Spinal cord (tissue), 10 donors: Measurements from ENCODE around the gene SPNS3. TPM values are rescaled to one million over a fixed set of nuclear protein-coding genes. Genes with fewer than 3 reads are reported as not detected.

Source experiments
- DNase-seq, 6 donors: peaks; one replicate each; pipeline versions ENCODE4 v3.0.0 to v3.0.0-alpha.2; 2013 to 2015; ENCODE audit warnings: low spot score in 6 of 6, low read depth in 4 of 6
- H3K27ac ChIP-seq: one replicate; pipeline ENCODE4 v1.5.1; 2013; ENCODE audit warnings: low read depth, low read length, control low read depth
- H3K27me3 ChIP-seq: one replicate; pipeline ENCODE4 v1.6.1; 2013; ENCODE audit warnings: low read length; ENCODE audit not compliant: control insufficient read depth, insufficient read depth
- H3K36me3 ChIP-seq: one replicate; pipeline ENCODE4 v1.6.1; 2013; ENCODE audit warnings: low read length; ENCODE audit not compliant: control insufficient read depth, insufficient read depth
- H3K4me1 ChIP-seq: one replicate; pipeline ENCODE4 v1.6.1; 2013; ENCODE audit warnings: low read length; ENCODE audit not compliant: control insufficient read depth, insufficient read depth
- H3K4me3 ChIP-seq: one replicate; pipeline ENCODE4 v1.5.1; 2013; ENCODE audit warnings: low read depth, low read length, control low read depth
- H3K9me3 ChIP-seq: one replicate; pipeline ENCODE4 v1.6.1; 2013; ENCODE audit warnings: low read length; ENCODE audit not compliant: control insufficient read depth, insufficient read depth
- WGBS: methylation state at CpG from one replicate; pipeline ENCODE4 v1.1.5; 2013; ENCODE audit warnings: missing lambda C conversion rate; ENCODE audit not compliant: insufficient coverage; 5-methylcytosine and 5-hydroxymethylcytosine counted together
- polyA plus RNA-seq, 2 donors: library from polyadenylated mRNA; unstranded; fragments of 120-200 nt; gene quantifications; one replicate each; pipeline ENCODE4 v1.2.1, GENCODE V29; 2013; ENCODE audit not compliant: insufficient read length in 2 of 2
- total RNA-seq, 2 donors: library from RNA; depleted of rRNA in 1 of 2; stranded (reverse); fragments of 120-200 nt in 1 of 2; fragments of >200 nt in 1 of 2; gene quantifications; one replicate each; pipeline versions ENCODE4 v1.2.3 to v1.2.4, GENCODE V29; 2013 to 2014
- donor health status: healthy.

Gene SPNS3
- total and polyA plus RNA-seq, 4 donors, result 0.83 to 2.0 (median 1.6) TPM

- Histone ChIP-seq H3K27me3 (no peaks in the 10 kb centered on the region), H3K4me1 (peaks cover 86% of the 10 kb centered on the region), H3K36me3 (peaks cover 91% of the 10 kb centered on the region), H3K9me3 (no peaks in the 10 kb centered on the region), H3K4me3 (no peak overlapping the region), H3K27ac (peak overlapping the region; percentile 79)
- WGBS, result 40% methylated on average over 22 of the region's 23 CpGs
- DNase-seq, result peak in 3 of 6 donors; percentile 33 to 78 (median 54)
Measured at GRCh38 chr17:4533523-4534504, 100.1 kb downstream of the SPNS3 start.

GRCh38 chr17:4534515-4534914, 100.8 kb downstream of the SPNS3 start:
- Histone ChIP-seq H3K27ac (peak overlapping the region; percentile 79), H3K36me3 (peaks cover 97% of the 10 kb centered on the region), H3K4me1 (peaks cover 93% of the 10 kb centered on the region), H3K27me3 (no peaks in the 10 kb centered on the region), H3K4me3 (no peak overlapping the region), H3K9me3 (no peaks in the 10 kb centered on the region)
- 63% methylated on average over 15 of the region's 17 CpGs for WGBS
- DNase-seq, result no peak

GRCh38 chr17:4534928-4535666, 101.4 kb downstream of the SPNS3 start:
- WGBS, result 67% methylated on average over 21 of the region's 27 CpGs
- Histone ChIP-seq H3K36me3 (peaks cover 97% of the 10 kb centered on the region), H3K27me3 (no peaks in the 10 kb centered on the region), H3K4me1 (peaks cover 92% of the 10 kb centered on the region), H3K4me3 (no peak overlapping the region), H3K27ac (peak overlapping the region; percentile 79), H3K9me3 (no peaks in the 10 kb centered on the region)
- DNase-seq, result no peak

- Histone ChIP-seq H3K9me3 (no peaks in the 10 kb centered on the region), H3K4me3 (no peak overlapping the region), H3K36me3 (peaks cover 98% of the 10 kb centered on the region), H3K27me3 (no peaks in the 10 kb centered on the region), H3K4me1 (peaks cover 91% of the 10 kb centered on the region), H3K27ac (no peak overlapping the region)
- WGBS, result 65% methylated on average over 17 of the region's 19 CpGs
- no peak for DNase-seq
Measured at GRCh38 chr17:4535667-4536258, 102.0 kb downstream of the SPNS3 start.

GRCh38 chr17:4536259-4536741, 102.6 kb downstream of the SPNS3 start:
- no peak for DNase-seq
- H3K36me3 ChIP-seq, result peaks cover 98% of the 10 kb centered on the region
- peak overlapping the region; percentile 33 for H3K27ac ChIP-seq
- H3K4me1 ChIP-seq, result peaks cover 91% of the 10 kb centered on the region
- H3K9me3 ChIP-seq, result no peaks in the 10 kb centered on the region
- H3K4me3 ChIP-seq, result no peak overlapping the region
- 38% methylated on average over 10 of the region's 19 CpGs for WGBS
- H3K27me3 ChIP-seq, result no peaks in the 10 kb centered on the region

- Histone ChIP-seq H3K27me3 (no peaks in the 10 kb centered on the region), H3K9me3 (no peaks in the 10 kb centered on the region), H3K36me3 (peaks cover 98% of the 10 kb centered on the region), H3K27ac (peak overlapping the region; percentile 33), H3K4me3 (no peak overlapping the region), H3K4me1 (peaks cover 91% of the 10 kb centered on the region)
- WGBS, result 84% methylated on average over 7 of the region's 18 CpGs
- no peak for DNase-seq
Measured at GRCh38 chr17:4536742-4537411, 103.1 kb downstream of the SPNS3 start.

Other genes with a start within 250 kb of the SPNS3 start
- gene ANKFY1, start 170.0 kb upstream of the SPNS3 start, total RNA-seq, result 10 to 100 TPM; 51.5 to 57.6 TPM
- 10 to 100 TPM; 71.2 to 72.2 TPM for gene ANKFY1, start 170.0 kb upstream of the SPNS3 start, polyA plus RNA-seq
- gene UBE2G1, start 67.3 kb upstream of the SPNS3 start, total RNA-seq, result 10 to 100 TPM; 40.3 to 47.7 TPM
- 10 to 100 TPM; 70.5 to 73.4 TPM for gene UBE2G1, start 67.3 kb upstream of the SPNS3 start, polyA plus RNA-seq
- 10 to 100 TPM; 17.7 to 18.0 TPM for gene SPNS2, start 64.9 kb downstream of the SPNS3 start, total RNA-seq
- gene SPNS2, start 64.9 kb downstream of the SPNS3 start, polyA plus RNA-seq, result 10 to 100 TPM; 65.1 to 67.3 TPM
- gene MYBBP1A, start 121.4 kb downstream of the SPNS3 start, total RNA-seq, result 10 to 100 TPM; 19.5 to 30.9 TPM
- gene MYBBP1A, start 121.4 kb downstream of the SPNS3 start, polyA plus RNA-seq, result 10 to 100 TPM; 36.5 to 38.9 TPM
- gene GGT6, start 126.6 kb downstream of the SPNS3 start, total RNA-seq, result not detected
- under 1 TPM in 1 of 2 donors, not detected in 1; 0.15 TPM for gene GGT6, start 126.6 kb downstream of the SPNS3 start, polyA plus RNA-seq
- gene SMTNL2, start 150.6 kb downstream of the SPNS3 start, total RNA-seq, result 10 to 100 TPM in 1 of 2 donors, 1 to 10 TPM in 1; 5.1 to 33.9 TPM
- gene SMTNL2, start 150.6 kb downstream of the SPNS3 start, polyA plus RNA-seq, result 10 to 100 TPM in 1 of 2 donors, 1 to 10 TPM in 1; 5.8 to 12.8 TPM
- gene ALOX15, start 207.7 kb downstream of the SPNS3 start, total RNA-seq, result 10 to 100 TPM in 1 of 2 donors, 1 to 10 TPM in 1; 3.0 to 16.3 TPM
- 10 to 100 TPM in 1 of 2 donors, 1 to 10 TPM in 1; 3.9 to 13.5 TPM for gene ALOX15, start 207.7 kb downstream of the SPNS3 start, polyA plus RNA-seq